Kidney epithelial cell (primary cell): ENCODE data around the gene EFS. TPM values are rescaled to one million over a fixed set of nuclear protein-coding genes. Genes with fewer than 3 reads are reported as not detected.

ENCODE experiments used
- DNase-seq: peaks from one replicate; pipeline ENCODE4 v3.0.0-alpha.2; 2010; ENCODE audit warnings: low read depth
- H3K27me3 ChIP-seq: 2 replicates; pipeline ENCODE4 v1.6.0; 2011; ENCODE audit warnings: low read length; ENCODE audit not compliant: control insufficient read depth, insufficient read depth
- H3K36me3 ChIP-seq: 2 replicates; pipeline ENCODE4 v1.5.1; 2011; ENCODE audit warnings: low read length; ENCODE audit not compliant: control insufficient read depth, insufficient read depth
- H3K4me3 ChIP-seq: 2 replicates; pipeline ENCODE4 v1.5.1; 2011; ENCODE audit warnings: low read depth, mild to moderate bottlenecking, control low read depth, low read length
- CTCF ChIP-seq: IDR thresholded peaks from 2 replicates; pipeline ENCODE4 v1.5.1; 2011; ENCODE audit warnings: mild to moderate bottlenecking, moderate library complexity, low read length, control low read depth, inconsistent platforms; ENCODE audit not compliant: insufficient read depth, poor library complexity, severe bottlenecking
- total RNA-seq: library from RNA; depleted of rRNA; stranded (reverse); fragments of >200 nt; gene quantifications from 2 replicates; pipeline ENCODE4 v1.2.3, GENCODE V29; 2015

The EFS gene
- total RNA-seq, 1 donor from 2014 or later: 10.8 TPM

- H3K27me3 ChIP-seq: peaks cover 11% of the 10 kb centered on the region
- TF ChIP-seq CTCF: no peak
- no peak for DNase-seq
- H3K4me3 ChIP-seq: no peak overlapping the region
- no peaks in the 10 kb centered on the region for H3K36me3 ChIP-seq
Observed at GRCh38 chr14:23356662-23357061, 8.3 kb downstream of the EFS start.

- DNase-seq: no peak
- Histone ChIP-seq H3K4me3 (no peak overlapping the region), H3K27me3 (peaks cover 15% of the 10 kb centered on the region), H3K36me3 (no peaks in the 10 kb centered on the region)
- no peak for TF ChIP-seq CTCF
Observed at GRCh38 chr14:23355871-23356435, 9.0 kb downstream of the EFS start.

- H3K36me3 ChIP-seq: no peaks in the 10 kb centered on the region
- no peak for TF ChIP-seq CTCF
- no peak overlapping the region for H3K4me3 ChIP-seq
- peaks cover 15% of the 10 kb centered on the region for H3K27me3 ChIP-seq
- no peak for DNase-seq
Observed at GRCh38 chr14:23354990-23355389, 10.0 kb downstream of the EFS start.

- Histone ChIP-seq H3K4me3 (no peak overlapping the region), H3K27me3 (peaks cover 15% of the 10 kb centered on the region), H3K36me3 (no peaks in the 10 kb centered on the region)
- no peak for DNase-seq
- TF ChIP-seq CTCF: no peak
Observed at GRCh38 chr14:23353433-23353780, 11.6 kb downstream of the EFS start.

GRCh38 chr14:23352506-23353432 lies 12.2 kb downstream of the EFS start, which contains the start of gene SLC22A17:
SLC22A17 (minus strand) TSS chr14:23352887.
- H3K4me3 ChIP-seq: peak within 1 kb of the TSS; percentile 65
- DNase-seq: peak; percentile 32
- peak; percentile 15 for TF ChIP-seq CTCF
- H3K36me3 ChIP-seq: no peaks in the 10 kb centered on the region
- H3K27me3 ChIP-seq: peaks cover 15% of the 10 kb centered on the region
